ENCODE measurements around the gene DCP1A.

The DCP1A gene

GRCh38 chr3:53261712-53262111, 85.6 kb downstream of the DCP1A start:
- no peak for TF ChIP-seq FOXP2 (optimal IDR thresholded peaks at IDR 0.05; ENCODE audit: borderline replicate concordance, extremely low read depth, extremely low read length, insufficient read depth)
- no peak for TF ChIP-seq SIN3A (IDR thresholded peaks at IDR 0.05; ENCODE audit: borderline replicate concordance, insufficient read depth, low read length)
- TF ChIP-seq REST (IDR thresholded peaks at IDR 0.05; ENCODE audit: insufficient read depth in 1 of 2, low read depth in 2 of 2, low read length in 2 of 2): no peak
- no peak for TF ChIP-seq POLR2AphosphoS5 (IDR thresholded peaks at IDR 0.05; ENCODE audit: low read depth, low read length)
- TF ChIP-seq TAF1 (IDR thresholded peaks at IDR 0.05; ENCODE audit: borderline replicate concordance, insufficient read depth, low read length): no peak

- TF ChIP-seq FOXP2 (optimal IDR thresholded peaks at IDR 0.05; ENCODE audit: borderline replicate concordance, extremely low read depth, extremely low read length, insufficient read depth): no peak
- TF ChIP-seq POLR2AphosphoS5 (IDR thresholded peaks at IDR 0.05; ENCODE audit: low read depth, low read length): no peak
- TF ChIP-seq SIN3A (IDR thresholded peaks at IDR 0.05; ENCODE audit: borderline replicate concordance, insufficient read depth, low read length): no peak
- TF ChIP-seq REST (IDR thresholded peaks at IDR 0.05; ENCODE audit: insufficient read depth in 1 of 2, low read depth in 2 of 2, low read length in 2 of 2): no peak
- no peak for TF ChIP-seq TAF1 (IDR thresholded peaks at IDR 0.05; ENCODE audit: borderline replicate concordance, insufficient read depth, low read length)
Measured at GRCh38 chr3:53260286-53260785, 87.0 kb downstream of the DCP1A start.

GRCh38 chr3:53259427-53260259, 87.7 kb downstream of the DCP1A start:
- no peak for TF ChIP-seq POLR2AphosphoS5 (IDR thresholded peaks at IDR 0.05; ENCODE audit: low read depth, low read length)
- TF ChIP-seq SIN3A (IDR thresholded peaks at IDR 0.05; ENCODE audit: borderline replicate concordance, insufficient read depth, low read length): no peak
- no peak for TF ChIP-seq REST (IDR thresholded peaks at IDR 0.05; ENCODE audit: insufficient read depth in 1 of 2, low read depth in 2 of 2, low read length in 2 of 2)
- no peak for TF ChIP-seq TAF1 (IDR thresholded peaks at IDR 0.05; ENCODE audit: borderline replicate concordance, insufficient read depth, low read length)
- TF ChIP-seq FOXP2 (optimal IDR thresholded peaks at IDR 0.05; ENCODE audit: borderline replicate concordance, extremely low read depth, extremely low read length, insufficient read depth): no peak

- TF ChIP-seq REST (IDR thresholded peaks at IDR 0.05; ENCODE audit: insufficient read depth in 1 of 2, low read depth in 2 of 2, low read length in 2 of 2): no peak
- TF ChIP-seq SIN3A (IDR thresholded peaks at IDR 0.05; ENCODE audit: borderline replicate concordance, insufficient read depth, low read length): no peak
- TF ChIP-seq TAF1 (IDR thresholded peaks at IDR 0.05; ENCODE audit: borderline replicate concordance, insufficient read depth, low read length): no peak
- TF ChIP-seq FOXP2 (optimal IDR thresholded peaks at IDR 0.05; ENCODE audit: borderline replicate concordance, extremely low read depth, extremely low read length, insufficient read depth): no peak
- TF ChIP-seq POLR2AphosphoS5 (IDR thresholded peaks at IDR 0.05; ENCODE audit: low read depth, low read length): no peak
Measured at GRCh38 chr3:53258600-53259426, 88.5 kb downstream of the DCP1A start.

Measured in PFSK-1 (cell line).